ENCODE results near the gene OR1F1.
"Not testable (repeated sequence)": the region's sequence is repeated elsewhere in the genome, so short reads cannot be mapped to it uniquely, and the experiment has no call there.

The OR1F1 gene

GRCh38 chr16:3187798-3188674, at the start of gene OR1F1:
Gene OR1F1, plus strand, starts transcription at chr16:3188204.
- DNase-seq: no peak

- no peak for DNase-seq
These were observed 49.7 kb upstream of the OR1F1 start for GRCh38 chr16:3138342-3138741.

- DNase-seq: no peak
These were observed 49.1 kb upstream of the OR1F1 start for GRCh38 chr16:3138823-3139426.

- DNase-seq: not testable (repeated sequence)
These were observed 48.4 kb upstream of the OR1F1 start for GRCh38 chr16:3139561-3139960.

GRCh38 chr16:3140603-3141427, 47.2 kb upstream of the OR1F1 start:
- DNase-seq: no peak

GRCh38 chr16:3141781-3142311, 46.2 kb upstream of the OR1F1 start:
- no peak for DNase-seq

- DNase-seq: no peak
These were observed 45.7 kb upstream of the OR1F1 start for GRCh38 chr16:3142327-3142726.

- DNase-seq: no peak
These were observed 45.2 kb upstream of the OR1F1 start for GRCh38 chr16:3142770-3143169.

- DNase-seq: no peak
These were observed 44.8 kb upstream of the OR1F1 start for GRCh38 chr16:3143189-3143588.

GRCh38 chr16:3143598-3144320, 44.2 kb upstream of the OR1F1 start:
- DNase-seq: peak in 1 of 3 experiments; percentile 42

GRCh38 chr16:3144321-3144983, 43.6 kb upstream of the OR1F1 start:
- DNase-seq: peak in 1 of 3 experiments; percentile 32

- no peak for DNase-seq
These were observed 42.9 kb upstream of the OR1F1 start for GRCh38 chr16:3145151-3145550.

- DNase-seq: no peak
These were observed 42.3 kb upstream of the OR1F1 start for GRCh38 chr16:3145660-3146059.

- DNase-seq: no peak
These were observed 40.8 kb upstream of the OR1F1 start for GRCh38 chr16:3147046-3147756.

GRCh38 chr16:3147757-3148104, 40.3 kb upstream of the OR1F1 start:
- DNase-seq: no peak

GRCh38 chr16:3148256-3149192, 39.5 kb upstream of the OR1F1 start:
- no peak for DNase-seq

- no peak for DNase-seq
These were observed 38.8 kb upstream of the OR1F1 start for GRCh38 chr16:3149193-3149530.

- peak; percentile 65 to 74 (median 69) for DNase-seq
These were observed 38.2 kb upstream of the OR1F1 start for GRCh38 chr16:3149630-3150345.

Measured in NCI-H1417 (cell line).